ENCODE data around the gene SFXN5.
"Not testable (repeated sequence)": the region's sequence is repeated elsewhere in the genome, so short reads cannot be mapped to it uniquely, and the experiment has no call there.

SFXN5 gene

DNA sequence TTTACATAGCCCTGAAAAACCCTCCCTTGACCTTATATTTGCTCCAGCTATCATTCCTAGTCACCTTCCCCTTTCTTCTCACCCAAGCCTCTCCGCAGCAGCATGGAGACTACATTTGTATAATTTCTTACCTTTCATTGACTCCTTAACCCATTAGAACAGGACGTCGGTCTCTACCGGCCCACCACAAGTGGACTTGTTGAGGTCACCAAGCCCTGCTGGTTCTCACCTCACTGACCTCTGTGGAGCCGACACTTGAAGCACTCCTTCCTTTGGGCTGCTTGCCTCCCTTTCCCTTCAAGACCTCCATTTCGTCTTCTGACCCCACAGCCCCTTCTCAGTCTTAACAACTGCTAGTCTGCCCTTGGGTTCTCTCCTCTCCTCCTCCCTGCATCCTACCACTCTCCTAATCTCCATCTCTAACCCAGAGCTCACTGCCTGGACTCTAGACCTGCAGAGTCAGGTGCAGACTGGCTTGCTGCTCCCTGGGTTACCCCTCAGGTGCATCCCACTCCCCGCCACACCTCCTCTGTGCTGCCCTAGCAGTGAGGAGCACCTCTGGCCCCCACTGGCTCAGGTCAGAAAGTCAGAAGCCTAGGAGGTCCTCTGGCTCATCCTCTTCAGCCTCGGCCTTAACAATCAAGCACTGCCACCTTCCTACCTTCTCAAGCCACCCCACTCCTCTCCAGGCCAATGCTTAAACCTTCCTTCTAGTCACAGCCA lies 5.3 kb upstream of the SFXN5 start:
- no peak for DNase-seq

DNA sequence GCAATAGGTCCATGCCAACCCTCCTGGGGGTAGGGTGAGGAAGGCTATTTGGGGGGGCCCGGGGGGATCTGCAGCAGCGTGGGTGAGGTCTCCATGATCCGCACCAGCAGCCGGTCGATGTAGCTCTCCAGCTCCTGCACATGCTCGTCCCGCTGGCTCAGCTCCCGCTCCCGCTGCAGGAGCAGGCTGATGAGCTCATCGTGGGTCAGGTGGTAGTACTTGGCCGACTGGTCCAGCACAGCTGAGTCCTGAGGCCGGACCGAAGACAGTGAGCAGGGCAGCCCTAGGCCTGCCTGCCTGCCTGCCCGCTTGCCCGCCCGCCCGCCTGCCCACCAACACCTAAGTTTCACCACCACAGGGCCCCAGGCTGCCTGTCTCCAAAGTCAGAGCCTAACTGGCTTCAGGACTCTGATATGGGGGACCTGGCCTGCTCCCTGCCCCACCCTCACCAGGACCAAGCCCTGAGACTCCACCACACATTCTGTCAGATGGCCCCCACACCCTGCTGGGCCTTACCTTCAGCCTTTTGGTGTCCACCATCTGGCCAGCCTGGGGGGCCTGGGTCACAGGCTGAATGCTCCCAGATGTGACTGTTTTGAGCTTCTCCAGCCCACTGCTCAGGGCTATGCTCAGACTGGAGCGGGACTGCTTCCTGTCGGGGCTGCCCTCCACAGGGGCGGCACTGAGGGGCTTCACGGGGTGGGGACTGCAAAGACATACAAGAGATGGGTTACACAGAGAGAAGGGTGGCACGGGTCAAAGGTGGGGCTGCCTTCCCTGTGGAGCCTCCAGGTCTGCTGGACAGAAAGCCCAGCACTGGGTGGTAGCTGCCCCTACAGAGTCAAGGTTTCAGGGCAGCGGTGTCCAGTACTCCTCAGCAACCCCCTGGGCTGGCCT lies 4.2 kb upstream of the SFXN5 start:
- no peak for DNase-seq

DNA sequence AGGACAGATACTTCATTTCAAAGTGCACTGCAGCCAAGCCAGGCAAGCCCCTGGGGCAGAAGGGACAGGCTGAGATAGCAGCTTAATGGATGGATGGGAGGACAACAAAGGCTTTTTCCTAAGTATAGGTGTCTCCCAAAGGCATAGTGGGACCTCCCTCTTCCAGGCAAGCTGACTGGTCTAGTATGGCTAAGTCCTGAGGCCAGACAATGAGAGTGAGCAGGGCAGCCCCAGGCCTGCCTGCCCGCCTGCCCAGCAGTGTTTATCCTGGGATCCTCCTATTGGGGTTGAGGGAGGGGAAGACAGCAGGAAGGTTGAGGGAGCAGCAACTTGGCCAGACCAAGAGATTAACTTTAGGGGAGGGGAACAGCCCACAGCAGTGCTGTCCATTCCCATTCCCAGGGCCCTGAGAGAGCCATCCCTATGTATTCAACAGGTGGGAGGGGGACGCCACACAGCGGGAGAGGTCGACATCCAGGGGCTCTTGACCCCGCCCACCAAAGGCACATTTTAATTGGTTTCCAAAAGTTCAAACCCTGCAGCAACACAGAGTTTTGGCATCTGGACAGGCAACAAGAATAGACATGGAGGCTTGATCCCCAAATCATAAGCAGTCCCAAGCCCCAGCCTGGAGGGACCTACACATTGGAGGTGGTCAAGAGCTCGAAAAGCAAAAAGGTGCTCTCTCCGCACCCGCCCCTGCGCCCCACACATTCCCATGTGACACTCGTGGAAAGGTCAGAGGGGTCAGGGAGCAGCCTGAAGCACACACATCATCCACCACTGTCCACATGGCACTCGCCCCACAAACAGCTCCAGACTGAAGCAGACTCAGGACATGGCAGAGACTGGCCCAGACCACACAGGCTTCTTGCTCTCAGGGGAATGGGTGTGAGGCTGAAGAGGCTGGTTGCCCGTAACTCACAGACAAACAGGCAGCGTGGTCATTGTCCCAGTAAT lies 2.9 kb upstream of the SFXN5 start:
- no peak for DNase-seq

DNA sequence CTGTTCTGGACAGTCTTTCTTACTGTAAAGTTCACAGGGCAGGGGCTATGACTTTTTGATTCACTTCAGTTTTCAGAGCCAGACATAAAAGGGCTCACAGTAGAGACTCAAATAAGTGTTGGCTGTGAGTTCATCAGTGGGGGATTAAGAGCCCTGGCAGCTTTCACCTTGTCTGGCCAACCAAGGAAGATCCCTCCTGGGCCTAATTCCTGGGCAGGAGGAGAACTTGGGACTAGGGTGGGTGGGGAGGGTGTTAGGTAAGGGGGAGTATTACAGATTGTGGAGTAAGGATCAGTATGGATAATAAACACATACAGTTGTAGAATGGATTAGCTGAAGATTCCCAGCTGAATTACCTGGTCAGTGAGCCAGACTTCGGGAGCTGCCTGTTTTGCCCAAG lies 904 bp upstream of the SFXN5 start:
- no peak for DNase-seq

DNA sequence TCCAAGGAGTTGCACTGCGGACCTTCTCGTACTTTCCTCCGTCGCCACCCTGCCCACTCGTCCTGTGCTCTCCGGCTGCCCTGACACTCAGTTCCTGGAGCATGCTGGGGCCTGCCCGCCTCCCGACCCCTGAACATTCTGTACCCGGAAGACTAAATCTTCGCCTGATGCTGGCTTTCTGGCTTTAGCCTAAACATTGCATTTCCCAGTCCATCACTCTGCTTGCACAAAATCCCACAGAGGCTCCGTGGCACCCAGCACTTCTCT lies 550 bp upstream of the SFXN5 start:
- no peak for DNase-seq

DNA sequence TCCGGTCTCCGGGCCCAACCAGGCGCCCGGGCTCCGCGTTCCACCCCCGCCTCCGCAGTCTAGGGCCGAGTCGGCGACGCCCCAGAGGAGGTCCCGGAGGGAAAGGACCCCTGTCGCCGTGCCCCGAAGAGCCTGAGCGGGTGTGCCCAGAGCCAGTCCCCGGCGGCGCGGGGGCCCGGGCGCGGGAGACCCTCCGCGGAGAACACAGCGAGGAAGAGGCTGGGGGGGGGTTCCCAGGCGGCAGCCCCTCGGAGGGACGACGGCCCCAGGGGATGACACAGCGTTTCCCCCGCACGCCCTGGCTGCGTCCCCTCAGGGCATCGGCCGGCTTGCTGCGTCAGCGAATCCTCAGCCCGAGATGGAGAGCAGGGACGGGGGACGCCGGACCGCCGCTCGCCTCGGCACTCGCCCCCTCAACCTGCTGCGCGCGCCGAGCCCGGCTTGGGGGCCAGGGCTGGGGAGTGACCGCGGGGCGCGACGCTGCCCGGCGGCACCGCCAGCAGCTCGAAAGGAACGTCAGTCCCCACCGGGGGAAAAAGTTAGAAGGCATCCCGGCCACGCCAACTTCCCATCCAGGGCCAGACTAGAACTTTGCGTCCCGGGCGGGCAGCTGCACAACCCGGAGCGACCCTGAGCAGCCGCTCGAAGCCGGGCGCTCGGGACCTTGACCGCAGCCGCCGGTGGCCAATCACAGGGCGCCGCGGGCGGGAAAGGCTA lies 711 bp downstream of the SFXN5 start:
- no peak for DNase-seq

- DNase-seq: no peak
These were observed 1.5 kb downstream of the SFXN5 start for GRCh38 chr2:73069855-73070642.

DNA sequence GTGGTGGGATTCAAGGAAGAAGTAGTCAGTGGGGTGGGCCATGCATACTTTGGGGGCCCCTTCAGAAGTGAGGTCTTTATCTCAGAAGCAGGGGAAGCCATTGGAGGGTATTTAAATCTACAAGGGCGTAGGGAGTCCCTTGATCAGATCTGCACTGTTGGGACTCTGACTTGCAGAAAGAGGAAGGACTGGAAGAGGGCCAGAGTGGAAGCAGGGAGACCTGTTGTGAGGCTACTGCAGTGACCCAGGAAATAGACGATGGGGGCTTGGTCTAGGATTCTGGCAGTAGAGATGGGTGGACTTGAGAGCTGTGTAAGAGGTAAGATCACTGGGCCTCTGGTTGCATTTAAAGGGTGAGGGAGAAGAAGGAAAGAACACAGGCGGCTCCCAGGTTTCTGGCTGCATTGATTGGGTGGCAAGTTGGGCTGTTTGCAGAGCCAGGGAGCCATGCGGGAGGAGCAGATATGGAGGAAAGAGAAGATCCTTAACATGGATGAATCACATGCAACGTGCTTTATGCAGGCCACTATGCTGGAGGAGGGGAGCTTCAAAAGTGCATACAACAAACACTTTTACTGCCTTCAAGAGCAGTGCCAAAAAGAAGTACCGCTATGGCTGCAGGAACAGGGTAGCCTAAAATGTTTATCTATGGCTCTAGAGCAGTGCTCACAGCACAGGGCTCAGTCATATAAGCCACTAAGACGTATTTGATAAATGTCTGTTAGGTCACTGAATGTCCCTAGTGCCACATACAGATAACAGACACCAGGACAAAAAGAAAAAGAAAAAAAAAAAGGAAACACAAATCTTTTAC lies 2.3 kb downstream of the SFXN5 start:
- DNase-seq: no peak

DNA sequence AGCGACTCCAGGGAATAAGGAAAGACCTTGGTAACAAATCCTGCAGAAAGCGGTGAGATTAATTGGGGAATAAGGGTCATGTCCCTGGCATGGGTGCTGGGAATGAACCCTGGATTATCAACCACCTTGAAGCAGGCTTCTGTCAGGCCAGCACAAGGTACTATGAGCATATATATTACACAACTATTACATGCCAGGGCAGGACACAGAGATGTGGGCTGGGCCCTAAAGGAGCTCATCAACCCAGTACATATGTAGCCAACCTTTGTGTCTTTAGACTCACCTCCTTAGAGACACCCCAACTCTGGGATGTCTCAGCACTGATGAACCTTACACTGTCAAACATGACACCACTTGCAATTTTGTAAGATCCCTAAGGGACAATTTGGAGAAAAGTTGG lies 3.4 kb downstream of the SFXN5 start:
- no peak for DNase-seq

- DNase-seq: no peak
These were observed 4.5 kb downstream of the SFXN5 start for GRCh38 chr2:73067043-73067442.

- not testable (repeated sequence) for DNase-seq
These were observed 6.4 kb downstream of the SFXN5 start for GRCh38 chr2:73065070-73065469.

GRCh38 chr2:73063909-73064875 lies 7.3 kb downstream of the SFXN5 start:
- no peak for DNase-seq

- DNase-seq: no peak
These were observed 8.0 kb downstream of the SFXN5 start for GRCh38 chr2:73063472-73063871.

DNA sequence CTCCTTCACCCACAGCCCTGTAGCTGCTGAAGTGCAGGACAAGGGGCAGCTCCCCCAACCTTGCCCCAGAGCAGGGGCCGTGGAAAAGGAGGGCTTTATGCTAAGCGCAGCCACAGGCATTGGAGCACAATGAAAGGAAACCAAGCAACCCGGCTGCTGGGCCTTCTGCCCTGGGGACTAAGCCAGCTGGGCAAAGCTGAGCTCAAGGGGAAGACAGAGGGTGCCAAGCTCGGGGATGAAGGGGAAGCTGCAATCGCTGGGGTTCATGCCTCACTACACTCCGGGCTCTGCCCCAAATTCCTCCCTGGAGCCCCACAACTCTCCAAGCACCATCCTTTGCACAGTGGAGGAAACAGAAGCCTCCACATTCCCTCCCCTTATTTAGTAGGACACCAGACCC lies 12.4 kb downstream of the SFXN5 start:
- no peak for DNase-seq

DNA sequence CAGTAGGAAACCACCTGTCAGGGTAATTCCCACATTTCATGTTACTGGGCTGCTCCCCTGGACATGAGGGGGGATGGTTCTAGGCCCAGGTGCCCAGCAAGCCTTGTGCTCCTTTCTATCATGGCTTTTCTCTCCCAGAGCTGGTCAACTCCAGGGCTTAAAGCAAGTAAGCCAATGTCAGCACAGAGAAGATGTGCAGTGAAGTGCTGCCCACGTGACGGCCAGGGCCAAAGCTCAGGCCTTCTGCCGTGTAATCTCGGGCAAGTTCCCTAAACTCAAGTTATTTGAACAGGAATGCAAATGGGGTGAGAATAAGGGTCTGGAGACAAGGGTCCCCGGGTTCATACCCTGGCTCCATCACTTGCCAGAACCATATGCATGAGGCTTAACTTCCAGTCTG lies 16.5 kb downstream of the SFXN5 start:
- DNase-seq: no peak

GRCh38 chr2:73053316-73054114 lies 18.0 kb downstream of the SFXN5 start:
- no peak for DNase-seq

GRCh38 chr2:73050121-73050545 lies 21.4 kb downstream of the SFXN5 start:
- DNase-seq: no peak

GRCh38 chr2:73043929-73044832 lies 27.3 kb downstream of the SFXN5 start:
- DNase-seq: no peak
